Thoracic aorta (tissue), 2 donors: ENCODE results near the gene CCDC175. TPM values are rescaled to one million over a fixed set of nuclear protein-coding genes. Genes with fewer than 3 reads are reported as not detected.

Source experiments
- ATAC-seq: fragments of 150-250 bp; one replicate; pipeline ENCODE4 v1.8.0; 2017; ENCODE audit warnings: low read depth; ENCODE audit not compliant: insufficient number of reproducible peaks, low FRiP score
- DNase-seq: peaks from one replicate; pipeline ENCODE4 v3.0.0-alpha.2; 2020; ENCODE audit warnings: low spot score
- H3K27ac ChIP-seq, 2 donors: fragments of 200-600 bp; sonication (generic); 1 replicate in 1 of 2; 2 replicates in 1 of 2; pipeline ENCODE4 v1.5.1; 2016; ENCODE audit warnings: mild to moderate bottlenecking in 2 of 2, moderate library complexity in 2 of 2
- H3K27me3 ChIP-seq: fragments of 200-600 bp; sonication (generic); replicated peaks from 2 replicates; pipeline ENCODE4 v1.6.0; 2016; ENCODE audit warnings: mild to moderate bottlenecking; ENCODE audit not compliant: insufficient read depth
- H3K36me3 ChIP-seq: fragments of 200-600 bp; sonication (generic); one replicate; pipeline ENCODE4 v1.5.1; 2016
- H3K4me1 ChIP-seq, 2 donors: fragments of 200-600 bp; sonication (generic); 1 replicate in 1 of 2; 2 replicates in 1 of 2; pipeline versions ENCODE4 v1.5.1 to v1.6.0; 2016; ENCODE audit warnings: low read depth in 2 of 2, mild to moderate bottlenecking in 1 of 2; ENCODE audit not compliant: control insufficient read depth in 1 of 2
- H3K4me3 ChIP-seq: fragments of 200-600 bp; sonication (generic); 2 replicates; pipeline ENCODE4 v1.5.1; 2016; ENCODE audit warnings: mild to moderate bottlenecking
- H3K9me3 ChIP-seq: fragments of 200-600 bp; sonication (generic); 2 replicates; pipeline ENCODE4 v1.5.1; 2016
- total RNA-seq, 2 donors: library from RNA; depleted of rRNA; stranded (reverse); fragments of >200 nt; gene quantifications; one replicate each; pipeline versions ENCODE4 v1.1.0 to v1.2.3, GENCODE V29; 2016
- TF ChIP-seq, protein P1 (sequence below): fragments of 200-600 bp; sonication (generic); IDR thresholded peaks from one replicate; pipeline ENCODE4 v1.5.1; 2019; ENCODE audit warnings: antibody characterized with exemption

The CCDC175 gene
- total RNA-seq, result under 1 TPM in 1 of 2 donors, not detected in 1; 0.78 TPM

DNA sequence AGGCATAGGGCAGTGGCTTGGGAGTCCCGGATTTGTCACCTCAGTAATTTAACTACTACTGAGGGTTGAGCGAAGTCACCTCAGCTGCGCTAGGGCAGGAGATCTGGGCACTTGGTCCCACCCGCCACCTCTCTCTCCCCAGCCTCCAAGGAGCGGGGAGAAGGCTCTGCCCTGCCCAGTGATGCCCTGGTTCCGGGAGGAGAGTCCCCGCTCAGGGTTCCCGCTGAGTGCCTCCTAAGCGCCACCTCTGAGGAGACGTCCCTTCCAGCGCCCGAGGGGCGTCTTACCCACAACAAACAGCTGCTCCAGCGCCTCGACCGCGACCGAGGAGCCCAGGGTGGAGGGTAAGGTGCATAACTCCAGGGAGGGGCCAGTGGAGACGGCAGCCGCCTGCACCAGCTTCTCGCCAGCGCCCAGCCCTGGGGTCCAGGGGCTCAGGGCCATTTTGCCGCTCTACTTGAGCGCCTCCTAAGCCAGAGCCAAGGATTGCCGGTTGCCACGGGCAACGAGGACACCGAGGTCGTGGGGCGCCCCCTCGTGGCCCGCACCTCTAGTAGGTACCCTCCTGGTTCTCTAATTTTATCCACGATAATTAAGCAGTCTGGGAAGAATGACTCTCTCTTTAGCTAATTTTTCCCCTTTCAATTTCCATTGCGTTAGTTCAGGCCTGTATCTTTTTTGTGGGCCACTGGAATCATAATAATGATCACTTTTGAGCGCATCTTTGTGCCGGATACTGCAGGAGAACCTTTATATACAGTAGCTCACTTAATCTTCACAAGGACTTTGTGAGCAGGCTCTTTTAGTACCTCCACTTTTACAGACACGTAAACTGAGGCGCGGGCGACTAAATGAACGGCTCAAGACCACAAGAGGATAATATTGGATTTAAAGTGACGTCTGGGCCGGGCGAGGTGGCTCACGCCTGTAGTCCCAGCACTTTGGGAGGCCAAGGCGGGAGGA lies at the start of gene CCDC175:
CCDC175 (minus strand) TSS at position 481 of the 963 bp plus-strand sequence; CDS start at position 444, 37 bp downstream.
- Histone ChIP-seq H3K4me1 (peaks cover 0 to 7% of the 10 kb centered on the region in 2 donors), H3K27ac (no peak within 1 kb of the TSS), H3K9me3 (no peaks in the 10 kb centered on the region), H3K4me3 (peak within 1 kb of the TSS; percentile 73), H3K27me3 (no peaks in the 10 kb centered on the region), H3K36me3 (no peaks in the 10 kb centered on the region)
- no peak for ATAC-seq
- DNase-seq, result peak; percentile 41
- TF ChIP-seq, protein P1, sequence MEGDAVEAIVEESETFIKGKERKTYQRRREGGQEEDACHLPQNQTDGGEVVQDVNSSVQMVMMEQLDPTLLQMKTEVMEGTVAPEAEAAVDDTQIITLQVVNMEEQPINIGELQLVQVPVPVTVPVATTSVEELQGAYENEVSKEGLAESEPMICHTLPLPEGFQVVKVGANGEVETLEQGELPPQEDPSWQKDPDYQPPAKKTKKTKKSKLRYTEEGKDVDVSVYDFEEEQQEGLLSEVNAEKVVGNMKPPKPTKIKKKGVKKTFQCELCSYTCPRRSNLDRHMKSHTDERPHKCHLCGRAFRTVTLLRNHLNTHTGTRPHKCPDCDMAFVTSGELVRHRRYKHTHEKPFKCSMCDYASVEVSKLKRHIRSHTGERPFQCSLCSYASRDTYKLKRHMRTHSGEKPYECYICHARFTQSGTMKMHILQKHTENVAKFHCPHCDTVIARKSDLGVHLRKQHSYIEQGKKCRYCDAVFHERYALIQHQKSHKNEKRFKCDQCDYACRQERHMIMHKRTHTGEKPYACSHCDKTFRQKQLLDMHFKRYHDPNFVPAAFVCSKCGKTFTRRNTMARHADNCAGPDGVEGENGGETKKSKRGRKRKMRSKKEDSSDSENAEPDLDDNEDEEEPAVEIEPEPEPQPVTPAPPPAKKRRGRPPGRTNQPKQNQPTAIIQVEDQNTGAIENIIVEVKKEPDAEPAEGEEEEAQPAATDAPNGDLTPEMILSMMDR, result peak; percentile 64

DNA sequence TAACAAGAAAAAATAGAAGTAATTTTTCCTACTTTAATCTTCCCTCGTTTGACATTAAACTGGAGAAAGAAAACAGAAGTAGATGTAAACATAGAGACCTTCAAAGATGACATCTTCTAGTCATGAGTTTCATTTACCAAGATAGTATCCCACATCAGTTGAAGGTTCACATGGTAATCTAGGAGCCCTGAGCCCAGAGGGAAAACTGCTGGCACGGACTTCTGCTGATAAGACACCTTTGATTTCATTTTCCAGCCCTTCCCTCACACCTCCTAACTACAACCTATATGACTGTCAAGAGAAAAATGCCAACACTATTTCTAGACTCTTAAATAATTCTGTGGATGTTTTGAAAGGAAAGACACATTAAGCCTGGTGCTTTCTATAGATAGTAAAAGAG lies 46.0 kb upstream of the CCDC175 start:
- no peaks in the 10 kb centered on the region for H3K9me3 ChIP-seq
- no peak for DNase-seq
- no peaks in the 10 kb centered on the region for H3K4me1 ChIP-seq
- H3K4me3 ChIP-seq, result no peak overlapping the region
- H3K27me3 ChIP-seq, result no peaks in the 10 kb centered on the region
- no peak for ATAC-seq
- H3K36me3 ChIP-seq, result no peaks in the 10 kb centered on the region
- TF ChIP-seq, protein P1, result no peak
- H3K27ac ChIP-seq, result no peak overlapping the region

DNA sequence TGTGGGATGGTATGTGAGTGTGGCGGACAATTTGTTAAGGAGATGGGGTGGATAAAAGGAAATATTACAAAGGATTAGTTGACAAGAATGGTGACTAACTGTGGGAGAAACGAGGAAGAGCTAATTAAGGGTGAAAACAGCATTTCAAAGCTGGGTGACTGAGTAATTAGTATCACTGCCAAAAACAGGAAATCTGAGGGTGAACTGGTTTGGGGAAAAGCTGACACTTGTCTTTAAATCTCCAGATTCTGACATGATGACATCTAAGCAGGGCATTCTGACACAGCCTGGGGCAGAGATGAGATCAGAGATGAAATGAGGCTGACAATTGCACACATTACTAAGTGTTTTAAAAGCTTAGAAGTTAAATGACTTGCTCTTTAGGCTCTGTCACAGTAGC lies 42.4 kb upstream of the CCDC175 start:
- Histone ChIP-seq H3K9me3 (no peaks in the 10 kb centered on the region), H3K4me3 (no peak overlapping the region), H3K27ac (no peak overlapping the region), H3K27me3 (no peaks in the 10 kb centered on the region), H3K36me3 (no peaks in the 10 kb centered on the region), H3K4me1 (no peaks in the 10 kb centered on the region)
- no peak for DNase-seq
- ATAC-seq, result no peak
- TF ChIP-seq, protein P1, result no peak

DNA sequence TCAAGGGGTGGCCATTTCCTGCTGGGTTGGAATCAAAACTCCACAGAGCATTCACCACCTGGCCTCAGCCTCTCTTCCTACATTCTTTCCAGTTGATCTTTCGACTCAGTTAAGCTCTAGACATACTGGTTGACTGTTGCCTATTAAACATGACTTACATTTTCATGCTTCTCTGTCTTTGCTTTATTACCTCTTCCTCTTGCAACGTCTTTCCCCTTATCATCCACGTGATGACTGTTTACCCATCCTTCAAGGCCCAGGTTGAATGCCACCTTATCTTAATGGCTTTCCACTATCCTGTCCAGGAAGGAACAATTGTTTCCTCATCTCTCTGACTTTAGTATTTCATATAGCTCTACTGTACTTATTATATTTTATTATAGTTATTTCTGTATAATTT lies 24.4 kb upstream of the CCDC175 start:
- H3K36me3 ChIP-seq, result peaks cover 8% of the 10 kb centered on the region
- H3K4me3 ChIP-seq, result no peak overlapping the region
- no peak overlapping the region for H3K27ac ChIP-seq
- no peaks in the 10 kb centered on the region for H3K27me3 ChIP-seq
- peaks cover 0 to 4% of the 10 kb centered on the region in 2 donors for H3K4me1 ChIP-seq
- ATAC-seq, result no peak
- no peaks in the 10 kb centered on the region for H3K9me3 ChIP-seq
- no peak for DNase-seq
- TF ChIP-seq, protein P1, result no peak

DNA sequence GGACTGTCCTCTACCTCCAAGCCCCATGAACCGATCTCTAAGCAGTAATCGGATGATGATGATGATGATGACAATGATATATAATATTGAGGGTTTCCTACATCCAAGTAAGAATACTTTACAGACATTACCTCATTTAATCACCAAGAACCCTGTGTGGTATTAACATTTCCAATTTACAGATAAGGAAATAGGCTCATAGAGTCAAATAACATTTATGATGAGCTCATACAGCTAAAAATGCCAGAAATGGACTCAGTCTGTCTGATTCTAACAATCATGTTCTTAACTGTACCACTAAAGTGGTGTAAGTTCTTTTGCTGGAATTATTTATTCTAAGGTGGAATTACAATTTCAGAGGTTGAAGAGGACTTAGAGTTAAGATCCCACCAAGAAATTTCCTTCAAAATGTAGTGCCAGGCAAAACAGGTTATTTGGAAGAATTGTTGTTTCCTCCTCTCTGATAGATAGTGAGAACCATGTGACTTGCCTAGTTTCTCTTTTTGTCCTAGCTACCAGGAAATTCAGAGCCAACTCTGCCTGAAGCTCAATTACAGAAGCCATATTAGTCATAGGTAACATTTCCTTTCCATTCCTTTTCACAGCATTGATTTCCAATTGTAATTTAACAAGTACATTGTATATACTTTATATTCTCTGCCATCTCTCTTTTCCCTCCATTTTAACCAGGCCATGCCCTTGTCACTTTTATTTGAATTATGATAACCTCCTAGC lies 23.8 kb upstream of the CCDC175 start:
- peaks cover 8% of the 10 kb centered on the region for H3K36me3 ChIP-seq
- TF ChIP-seq, protein P1, result no peak

More for the DNA sequence above, 23.8 kb upstream of the CCDC175 start:
- H3K4me1 ChIP-seq, result peaks cover 0 to 4% of the 10 kb centered on the region in 2 donors
- DNase-seq (no peak), ATAC-seq (no peak)
- H3K9me3 ChIP-seq, result no peaks in the 10 kb centered on the region
- H3K27me3 ChIP-seq, result no peaks in the 10 kb centered on the region
- H3K4me3 ChIP-seq, result no peak overlapping the region
- no peak overlapping the region for H3K27ac ChIP-seq
